Thymus (tissue), 14 donors: ENCODE data around the gene IFT22. TPM values are rescaled to one million over a fixed set of nuclear protein-coding genes. Genes with fewer than 3 reads are reported as not detected.

Source experiments
- DNase-seq, 9 donors: peaks; one replicate each; pipeline ENCODE4 v3.0.0-alpha.2; 2013; ENCODE audit warnings: low spot score in 9 of 9, low read depth in 6 of 9, missing footprints in 1 of 9
- H3K27ac ChIP-seq, 2 donors: one replicate each; pipeline ENCODE4 v1.5.1; 2013; ENCODE audit warnings: control low read depth in 1 of 2, low read depth in 1 of 2, low read length in 1 of 2, mild to moderate bottlenecking in 1 of 2, moderate library complexity in 1 of 2
- H3K27me3 ChIP-seq, 2 donors: one replicate each; pipeline ENCODE4 v1.5.1; 2013; ENCODE audit warnings: low read length in 1 of 2; ENCODE audit not compliant: control insufficient read depth in 2 of 2, insufficient read depth in 1 of 2
- H3K36me3 ChIP-seq, 2 donors: one replicate each; pipeline ENCODE4 v1.5.1; 2013; ENCODE audit warnings: low read length in 1 of 2, mild to moderate bottlenecking in 1 of 2, moderate library complexity in 1 of 2; ENCODE audit not compliant: control insufficient read depth in 2 of 2, insufficient read depth in 2 of 2
- H3K4me1 ChIP-seq, 2 donors: one replicate each; pipeline ENCODE4 v1.5.1; 2013; ENCODE audit warnings: low read length in 2 of 2; ENCODE audit not compliant: control insufficient read depth in 2 of 2, insufficient read depth in 2 of 2
- H3K4me3 ChIP-seq, 2 donors: one replicate each; pipeline ENCODE4 v1.5.1; 2013; ENCODE audit warnings: low read length in 2 of 2, control low read depth in 1 of 2, mild to moderate bottlenecking in 1 of 2
- H3K9me3 ChIP-seq, 2 donors: one replicate each; pipeline ENCODE4 v1.5.1; 2013; ENCODE audit warnings: low read length in 1 of 2, mild to moderate bottlenecking in 1 of 2; ENCODE audit not compliant: control insufficient read depth in 2 of 2, insufficient read depth in 1 of 2
- WGBS: extraction: QIAGEN DNeasy Blood & Tissue Kit; methylation state at CpG from one replicate; pipeline ENCODE4 v1.1.7; 2013; 5-methylcytosine and 5-hydroxymethylcytosine counted together
- long read RNA-seq, 10 donors: transcript quantifications; one replicate each; lab custom pipeline, GENCODE V29; 2026
- polyA plus RNA-seq: library from polyadenylated mRNA; stranded (reverse); fragments of 200-250 nt; gene quantifications from one replicate; pipeline ENCODE4 v1.2.3, GENCODE V29; 2013
- total RNA-seq: library from RNA; stranded (reverse); fragments of 120-200 nt; gene quantifications from one replicate; pipeline ENCODE4 v1.2.4, GENCODE V29; 2013
- donor health status: healthy.

IFT22 gene
- total RNA-seq (17.8 TPM), polyA plus RNA-seq (19.7 TPM)
- long read RNA-seq, donor 1, partial matches to known transcripts: 0 of 1 reads
- long read RNA-seq, donor 1, other reads (novel, unspliced or antisense): 0 of 1 reads
- long read RNA-seq, donor 2: 0 reads
- long read RNA-seq, donor 3, transcript IFT22-201 (5 exons, 1,130 nt): major isoform, 12 of 15 reads
- long read RNA-seq, donor 3, partial matches to known transcripts: 0 of 15 reads
- long read RNA-seq, donor 3, other reads (novel, unspliced or antisense): 0 of 15 reads
- long read RNA-seq, donor 4, partial matches to known transcripts: 0 of 6 reads
- long read RNA-seq, donor 4, other reads (novel, unspliced or antisense): 0 of 6 reads
- long read RNA-seq, donor 5, transcript IFT22-211 (3 exons, 2,272 nt): minor isoform, 6 of 28 reads
- long read RNA-seq, donor 5, transcript IFT22-201 (5 exons, 1,130 nt): major isoform, 16 of 28 reads
- long read RNA-seq, donor 5, partial matches to known transcripts: 0 of 28 reads
- long read RNA-seq, donor 5, other reads (novel, unspliced or antisense): 0 of 28 reads
- long read RNA-seq, donor 6, transcript IFT22-201 (5 exons, 1,130 nt): major isoform, 10 of 13 reads
- long read RNA-seq, donor 6, partial matches to known transcripts: 0 of 13 reads
- long read RNA-seq, donor 6, other reads (novel, unspliced or antisense): 0 of 13 reads
- long read RNA-seq, donor 7, transcript IFT22-201 (5 exons, 1,130 nt): major isoform, 5 of 8 reads
- long read RNA-seq, donor 7, partial matches to known transcripts: 0 of 8 reads
- long read RNA-seq, donor 7, other reads (novel, unspliced or antisense): 0 of 8 reads
- long read RNA-seq, donor 8, partial matches to known transcripts: 0 of 1 reads
- long read RNA-seq, donor 8, other reads (novel, unspliced or antisense): 0 of 1 reads
- long read RNA-seq, donor 9, transcript IFT22-201 (5 exons, 1,130 nt): major isoform, 5 of 7 reads
- long read RNA-seq, donor 9, partial matches to known transcripts: 0 of 7 reads
- long read RNA-seq, donor 9, other reads (novel, unspliced or antisense): 0 of 7 reads
- long read RNA-seq, donor 10, partial matches to known transcripts: 0 of 4 reads
- long read RNA-seq, donor 10, other reads (novel, unspliced or antisense): 0 of 4 reads

DNA sequence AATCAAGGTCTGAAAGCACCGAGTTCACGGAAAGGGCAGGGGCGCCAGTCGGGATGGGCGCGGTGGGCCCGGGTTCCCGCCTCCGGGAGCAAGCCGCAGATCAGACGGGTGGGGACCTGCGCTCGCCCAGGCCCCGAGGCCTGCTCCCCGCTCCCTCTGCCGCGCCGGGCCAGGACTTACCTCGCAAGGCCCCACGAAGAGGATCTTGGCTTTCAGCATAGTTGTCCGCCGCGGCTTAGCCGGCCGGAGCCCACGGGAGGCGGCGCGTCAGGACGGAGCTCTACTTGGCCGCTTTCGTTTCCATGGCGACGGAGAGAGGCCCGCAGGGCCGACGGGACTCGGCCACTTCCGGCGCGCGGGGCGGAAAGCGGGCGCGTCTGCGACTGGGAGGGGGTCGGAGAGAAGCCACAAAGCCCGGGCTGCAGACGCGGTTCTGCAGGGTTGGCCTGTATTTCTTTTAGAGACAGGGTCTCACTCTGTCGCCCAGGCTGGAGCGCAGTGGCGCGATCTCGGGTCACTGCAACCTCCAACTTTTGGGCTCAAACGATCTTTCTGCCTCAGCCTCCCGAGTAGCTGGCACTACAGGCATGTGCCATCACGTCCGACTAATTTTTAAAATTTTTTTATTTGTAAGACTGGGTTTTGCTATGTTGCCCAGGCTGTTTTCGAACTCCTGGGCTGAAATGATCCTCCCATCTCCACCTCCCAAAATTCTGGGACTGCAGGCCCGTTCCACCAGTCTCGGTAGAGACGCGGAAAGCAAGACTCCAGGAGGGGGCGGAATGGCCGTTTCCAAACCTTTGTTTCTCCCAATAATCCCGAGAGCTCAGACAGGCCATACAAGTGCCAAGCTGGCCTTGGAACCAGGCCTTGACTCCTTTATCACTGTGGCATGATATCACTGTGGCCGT lies at the start of gene IFT22:
TSS of gene IFT22 (minus strand) at position 322 of the 911 bp plus-strand sequence. CDS start at position 219, 103 bp downstream.
- 2% methylated on average over 69 of the region's 69 CpGs for WGBS
- no peaks in the 10 kb centered on the region for H3K9me3 ChIP-seq
- peak; percentile 62 to 94 (median 83) for DNase-seq
- H3K4me1 ChIP-seq: peaks cover 7 to 12% of the 10 kb centered on the region in 2 donors
- H3K27me3 ChIP-seq: no peaks in the 10 kb centered on the region
- peak within 1 kb of the TSS; percentile 40 to 83 for H3K27ac ChIP-seq
- H3K4me3 ChIP-seq: peak within 1 kb of the TSS; percentile 70 to 87
- H3K36me3 ChIP-seq: peaks cover 0 to 9% of the 10 kb centered on the region in 2 donors

DNA sequence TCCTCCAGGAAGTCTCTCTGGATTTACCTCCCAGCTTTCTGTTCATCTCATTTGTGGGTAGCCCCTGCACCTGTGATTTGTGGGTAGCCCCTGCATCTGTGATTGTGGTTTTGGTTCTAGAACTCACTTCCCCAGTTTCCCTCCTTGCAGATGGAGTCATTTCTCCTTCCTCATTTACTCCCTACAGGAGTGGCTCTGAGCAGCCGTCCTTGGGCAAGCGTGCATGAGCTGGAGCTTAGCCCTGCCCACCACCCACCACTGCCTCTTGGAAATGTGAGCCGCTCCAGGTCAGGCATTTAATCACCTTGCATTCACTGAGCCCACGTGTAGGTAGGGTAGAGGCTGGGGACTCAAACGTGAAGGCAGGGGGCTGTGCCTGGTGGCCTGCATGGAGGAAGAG lies 49.2 kb upstream of the IFT22 start:
- H3K27ac ChIP-seq: no peak overlapping the region
- no peaks in the 10 kb centered on the region for H3K9me3 ChIP-seq
- peaks cover 0 to 6% of the 10 kb centered on the region in 2 donors for H3K4me1 ChIP-seq
- DNase-seq: no peak
- peaks cover 2 to 16% of the 10 kb centered on the region in 2 donors for H3K27me3 ChIP-seq
- H3K36me3 ChIP-seq: no peaks in the 10 kb centered on the region
- H3K4me3 ChIP-seq: no peak overlapping the region
- 7% methylated on average over 5 of the region's 5 CpGs for WGBS

- no peak for DNase-seq
- 85% methylated on average over 8 of the region's 8 CpGs for WGBS
- H3K4me3 ChIP-seq: no peak overlapping the region
- H3K4me1 ChIP-seq: peaks cover 0 to 10% of the 10 kb centered on the region in 2 donors
- no peak overlapping the region for H3K27ac ChIP-seq
- no peaks in the 10 kb centered on the region for H3K36me3 ChIP-seq
- H3K9me3 ChIP-seq: no peaks in the 10 kb centered on the region
- H3K27me3 ChIP-seq: peaks cover 6 to 23% of the 10 kb centered on the region in 2 donors
Observed at GRCh38 chr7:101368422-101369165, 47.0 kb upstream of the IFT22 start.

DNA sequence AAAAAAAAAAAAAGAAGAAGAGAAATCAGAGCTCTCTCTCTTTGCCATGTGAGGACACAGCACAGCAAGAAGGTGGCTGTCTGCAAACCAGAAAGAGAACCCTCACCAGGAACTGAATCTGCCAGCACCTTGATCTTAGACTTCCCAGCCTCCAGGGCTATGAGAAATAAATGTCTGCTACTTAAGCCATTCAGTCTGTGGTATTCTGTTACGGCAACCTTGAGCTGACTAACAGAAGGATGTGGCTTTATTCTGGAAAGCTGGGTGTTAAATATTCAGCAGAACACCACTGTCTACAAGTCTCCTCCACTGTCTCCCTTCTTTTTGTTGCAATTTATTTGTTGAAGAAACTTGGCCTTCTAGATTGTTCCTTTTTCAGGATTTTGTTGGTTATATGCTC lies 46.1 kb upstream of the IFT22 start:
- H3K36me3 ChIP-seq: no peaks in the 10 kb centered on the region
- WGBS: 51% methylated on average over 1 of the region's 1 CpG
- peaks cover 15 to 26% of the 10 kb centered on the region in 2 donors for H3K27me3 ChIP-seq
- H3K4me3 ChIP-seq: no peak overlapping the region
- peaks cover 0 to 10% of the 10 kb centered on the region in 2 donors for H3K4me1 ChIP-seq
- no peak for DNase-seq
- no peak overlapping the region for H3K27ac ChIP-seq
- H3K9me3 ChIP-seq: no peaks in the 10 kb centered on the region

DNA sequence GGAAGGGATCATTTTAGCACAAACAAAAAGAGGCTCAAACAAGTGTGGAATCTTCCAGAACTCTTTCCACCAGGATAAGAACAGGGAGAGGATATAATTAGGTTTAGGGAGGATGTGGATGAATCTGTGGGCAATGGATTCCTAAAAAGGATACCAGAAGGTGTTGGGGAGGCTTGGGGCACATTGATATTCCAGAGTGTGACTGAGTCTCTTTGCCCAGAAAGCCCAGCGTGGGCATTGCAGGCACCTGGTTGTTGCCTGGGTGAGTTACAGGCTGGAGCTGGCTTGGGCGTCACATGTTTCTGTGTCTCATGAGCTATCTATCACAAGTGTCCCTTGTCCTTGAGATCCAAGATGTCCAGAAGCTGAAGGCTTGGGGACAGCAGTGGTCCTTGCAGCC lies 44.3 kb upstream of the IFT22 start:
- Histone ChIP-seq H3K27ac (no peak overlapping the region), H3K4me1 (peaks cover 0 to 10% of the 10 kb centered on the region in 2 donors), H3K36me3 (no peaks in the 10 kb centered on the region), H3K9me3 (no peaks in the 10 kb centered on the region), H3K4me3 (no peak overlapping the region), H3K27me3 (peaks cover 28 to 41% of the 10 kb centered on the region in 2 donors)
- 95% methylated on average over 2 of the region's 2 CpGs for WGBS
- DNase-seq: no peak

DNA sequence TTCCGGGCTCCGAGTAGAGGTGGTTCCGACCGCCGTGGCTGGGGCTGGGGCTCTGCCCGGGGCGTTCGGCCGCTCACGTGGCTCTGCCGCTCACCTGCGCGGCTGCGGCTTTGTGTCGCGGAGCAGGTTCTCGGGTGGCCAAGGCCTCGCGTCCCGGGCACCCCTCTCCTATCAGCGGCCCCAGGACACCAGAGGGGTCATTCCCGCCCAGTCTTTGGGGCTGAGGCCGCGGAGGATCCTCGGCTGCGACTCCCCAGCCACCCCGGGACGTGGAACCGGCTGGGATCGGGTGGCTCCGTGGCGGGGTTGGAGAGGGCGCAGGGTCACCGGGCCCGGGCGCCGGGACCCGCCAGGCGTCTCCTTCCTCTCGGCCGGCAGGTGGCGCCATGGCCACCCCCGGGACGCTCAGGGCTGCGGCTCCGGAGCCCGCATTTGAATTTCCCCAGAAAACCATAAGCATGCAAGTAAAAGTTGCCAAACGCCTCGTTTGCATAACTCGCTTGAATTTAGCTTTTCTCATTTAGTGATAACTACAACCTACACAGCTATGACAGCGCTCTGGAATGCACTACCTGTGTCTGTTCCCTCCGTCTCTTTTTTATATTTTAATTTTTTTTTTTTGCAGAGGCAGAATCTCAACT lies 42.2 kb upstream of the IFT22 start:
- peaks cover 28 to 46% of the 10 kb centered on the region in 2 donors for H3K27me3 ChIP-seq
- H3K9me3 ChIP-seq: no peaks in the 10 kb centered on the region
- peaks cover 0 to 4% of the 10 kb centered on the region in 2 donors for H3K4me1 ChIP-seq
- H3K27ac ChIP-seq: no peak overlapping the region
- no peaks in the 10 kb centered on the region for H3K36me3 ChIP-seq
- H3K4me3 ChIP-seq: peak overlapping the region; percentile 32 to 36
- 3% methylated on average over 52 of the region's 52 CpGs for WGBS
- DNase-seq: peak in 8 of 9 donors; percentile 32 to 79 (median 62)

GRCh38 chr7:101363196-101363733 lies 41.7 kb upstream of the IFT22 start:
- peaks cover 0 to 4% of the 10 kb centered on the region in 2 donors for H3K4me1 ChIP-seq
- WGBS: 3% methylated on average over 46 of the region's 46 CpGs
- H3K27ac ChIP-seq: no peak overlapping the region
- DNase-seq: no peak
- H3K27me3 ChIP-seq: peaks cover 28 to 46% of the 10 kb centered on the region in 2 donors
- no peaks in the 10 kb centered on the region for H3K9me3 ChIP-seq
- peak overlapping the region; percentile 32 to 36 for H3K4me3 ChIP-seq
- no peaks in the 10 kb centered on the region for H3K36me3 ChIP-seq
